ENCODE results near the gene XXYLT1. TPM values are rescaled to one million over a fixed set of nuclear protein-coding genes. Genes with fewer than 3 reads are reported as not detected.

XXYLT1 gene
- total and polyA plus RNA-seq, 9 of the 15 experiments (the other 6 are each of a cell fraction or from before 2014, with no cell fraction given), result 1.9 to 18.9 (median 15.0) TPM

DNA sequence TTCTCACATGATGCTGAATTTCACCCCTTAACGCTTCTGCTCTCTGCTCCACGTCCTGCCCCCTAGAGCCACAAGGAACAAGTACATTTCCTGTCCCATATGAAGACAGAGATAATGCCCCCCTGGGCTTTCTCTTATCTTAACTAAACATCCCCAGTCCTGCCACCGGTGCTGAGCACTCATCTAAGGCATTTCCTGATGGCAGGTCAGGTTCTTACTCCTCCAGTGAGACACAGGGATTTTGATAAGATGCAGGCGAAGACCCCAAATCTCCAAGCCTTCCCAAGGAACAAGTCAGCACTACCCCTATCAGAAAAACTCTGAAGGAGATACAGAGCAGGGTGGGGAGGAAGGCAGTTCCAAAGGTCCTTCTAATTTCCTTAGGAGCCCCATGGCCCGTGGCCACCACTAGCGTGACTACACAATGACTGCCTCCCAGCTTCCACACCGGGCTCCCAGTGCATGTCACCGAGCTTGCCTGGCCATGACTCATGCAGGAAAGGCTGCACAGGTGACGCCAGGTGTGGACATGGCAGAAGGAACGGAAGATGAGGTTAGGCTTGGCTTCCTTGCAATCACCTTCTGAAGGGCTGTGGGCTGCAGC, 152.9 kb downstream of the XXYLT1 start (continued):
- TF ChIP-seq, protein P1, sequence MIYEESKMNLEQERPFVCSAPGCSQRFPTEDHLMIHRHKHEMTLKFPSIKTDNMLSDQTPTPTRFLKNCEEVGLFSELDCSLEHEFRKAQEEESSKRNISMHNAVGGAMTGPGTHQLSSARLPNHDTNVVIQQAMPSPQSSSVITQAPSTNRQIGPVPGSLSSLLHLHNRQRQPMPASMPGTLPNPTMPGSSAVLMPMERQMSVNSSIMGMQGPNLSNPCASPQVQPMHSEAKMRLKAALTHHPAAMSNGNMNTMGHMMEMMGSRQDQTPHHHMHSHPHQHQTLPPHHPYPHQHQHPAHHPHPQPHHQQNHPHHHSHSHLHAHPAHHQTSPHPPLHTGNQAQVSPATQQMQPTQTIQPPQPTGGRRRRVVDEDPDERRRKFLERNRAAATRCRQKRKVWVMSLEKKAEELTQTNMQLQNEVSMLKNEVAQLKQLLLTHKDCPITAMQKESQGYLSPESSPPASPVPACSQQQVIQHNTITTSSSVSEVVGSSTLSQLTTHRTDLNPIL (CRISPR knock-in tag; IDR thresholded peaks at IDR 0.05), result no peak
- peak; percentile 85; the same call in 1 of the 2 replicates for TF ChIP-seq GATA2 (CRISPR knock-in tag; IDR thresholded peaks at IDR 0.05)
- TF ChIP-seq SRF (CRISPR knock-in tag; IDR thresholded peaks at IDR 0.05), result peak in 1 of 2 experiments; percentile 88; a peak in 1 of 4 replicates
- TF ChIP-seq ARID2 (IDR thresholded peaks at IDR 0.05), result no peak
- no peak for TF ChIP-seq TAF7 (tag; IDR thresholded peaks at IDR 0.05)
- no peak for TF ChIP-seq MTF1 (CRISPR knock-in tag; IDR thresholded peaks at IDR 0.05; ENCODE audit: borderline replicate concordance)
- peak; percentile 74 for TF ChIP-seq FOXM1 (IDR thresholded peaks at IDR 0.05; ENCODE audit: low read depth)
- TF ChIP-seq FOXM1 (CRISPR knock-in tag; IDR thresholded peaks at IDR 0.05; ENCODE audit: low read depth), result no peak
- no peak for TF ChIP-seq ADNP (tag; IDR thresholded peaks at IDR 0.05)
- TF ChIP-seq ZBTB2 (IDR thresholded peaks at IDR 0.05), result 0 out of 2 replicates have a peak, but pooled peaks have one; percentile 61
- no peak for TF ChIP-seq EZH2 (IDR thresholded peaks at IDR 0.05; ENCODE audit: borderline replicate concordance, low read depth, low read length)
- TF ChIP-seq HDAC8 (tag; IDR thresholded peaks at IDR 0.05), result no peak
- TF ChIP-seq, protein P2, sequence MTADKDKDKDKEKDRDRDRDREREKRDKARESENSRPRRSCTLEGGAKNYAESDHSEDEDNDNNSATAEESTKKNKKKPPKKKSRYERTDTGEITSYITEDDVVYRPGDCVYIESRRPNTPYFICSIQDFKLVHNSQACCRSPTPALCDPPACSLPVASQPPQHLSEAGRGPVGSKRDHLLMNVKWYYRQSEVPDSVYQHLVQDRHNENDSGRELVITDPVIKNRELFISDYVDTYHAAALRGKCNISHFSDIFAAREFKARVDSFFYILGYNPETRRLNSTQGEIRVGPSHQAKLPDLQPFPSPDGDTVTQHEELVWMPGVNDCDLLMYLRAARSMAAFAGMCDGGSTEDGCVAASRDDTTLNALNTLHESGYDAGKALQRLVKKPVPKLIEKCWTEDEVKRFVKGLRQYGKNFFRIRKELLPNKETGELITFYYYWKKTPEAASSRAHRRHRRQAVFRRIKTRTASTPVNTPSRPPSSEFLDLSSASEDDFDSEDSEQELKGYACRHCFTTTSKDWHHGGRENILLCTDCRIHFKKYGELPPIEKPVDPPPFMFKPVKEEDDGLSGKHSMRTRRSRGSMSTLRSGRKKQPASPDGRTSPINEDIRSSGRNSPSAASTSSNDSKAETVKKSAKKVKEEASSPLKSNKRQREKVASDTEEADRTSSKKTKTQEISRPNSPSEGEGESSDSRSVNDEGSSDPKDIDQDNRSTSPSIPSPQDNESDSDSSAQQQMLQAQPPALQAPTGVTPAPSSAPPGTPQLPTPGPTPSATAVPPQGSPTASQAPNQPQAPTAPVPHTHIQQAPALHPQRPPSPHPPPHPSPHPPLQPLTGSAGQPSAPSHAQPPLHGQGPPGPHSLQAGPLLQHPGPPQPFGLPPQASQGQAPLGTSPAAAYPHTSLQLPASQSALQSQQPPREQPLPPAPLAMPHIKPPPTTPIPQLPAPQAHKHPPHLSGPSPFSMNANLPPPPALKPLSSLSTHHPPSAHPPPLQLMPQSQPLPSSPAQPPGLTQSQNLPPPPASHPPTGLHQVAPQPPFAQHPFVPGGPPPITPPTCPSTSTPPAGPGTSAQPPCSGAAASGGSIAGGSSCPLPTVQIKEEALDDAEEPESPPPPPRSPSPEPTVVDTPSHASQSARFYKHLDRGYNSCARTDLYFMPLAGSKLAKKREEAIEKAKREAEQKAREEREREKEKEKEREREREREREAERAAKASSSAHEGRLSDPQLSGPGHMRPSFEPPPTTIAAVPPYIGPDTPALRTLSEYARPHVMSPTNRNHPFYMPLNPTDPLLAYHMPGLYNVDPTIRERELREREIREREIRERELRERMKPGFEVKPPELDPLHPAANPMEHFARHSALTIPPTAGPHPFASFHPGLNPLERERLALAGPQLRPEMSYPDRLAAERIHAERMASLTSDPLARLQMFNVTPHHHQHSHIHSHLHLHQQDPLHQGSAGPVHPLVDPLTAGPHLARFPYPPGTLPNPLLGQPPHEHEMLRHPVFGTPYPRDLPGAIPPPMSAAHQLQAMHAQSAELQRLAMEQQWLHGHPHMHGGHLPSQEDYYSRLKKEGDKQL (CRISPR knock-in tag; IDR thresholded peaks at IDR 0.05; ENCODE audit: borderline replicate concordance), result no peak
- no peak for TF ChIP-seq ZNF778 (CRISPR knock-in tag; IDR thresholded peaks at IDR 0.05)
- no peak for TF ChIP-seq POLR2H (tag; IDR thresholded peaks at IDR 0.05; ENCODE audit: low read depth)
- TF ChIP-seq PPARD (CRISPR knock-in tag; IDR thresholded peaks at IDR 0.05), result no peak
- TF ChIP-seq TBP (optimal IDR thresholded peaks at IDR 0.05; ENCODE audit: low read depth, low read length), result no peak
- TF ChIP-seq SP2 (IDR thresholded peaks at IDR 0.05; ENCODE audit: extremely low read depth, low read depth, low read length, poor library complexity, severe bottlenecking), result no peak
- no peak for TF ChIP-seq HSF4 (CRISPR knock-in tag; IDR thresholded peaks at IDR 0.05; ENCODE audit: borderline replicate concordance)

Data from K562 (cell line).